GM21367 (cell line): ENCODE results near the gene S100A8.
"Not testable (repeated sequence)": the region's sequence is repeated elsewhere in the genome, so short reads cannot be mapped to it uniquely, and the experiment has no call there.

ENCODE experiments used
- ATAC-seq: cut with Tn5 transposase; IDR thresholded peaks from one replicate; pipeline ENCODE4 v1.9.1; 2021; ENCODE audit not compliant: unreplicated experiment

Gene S100A8

DNA sequence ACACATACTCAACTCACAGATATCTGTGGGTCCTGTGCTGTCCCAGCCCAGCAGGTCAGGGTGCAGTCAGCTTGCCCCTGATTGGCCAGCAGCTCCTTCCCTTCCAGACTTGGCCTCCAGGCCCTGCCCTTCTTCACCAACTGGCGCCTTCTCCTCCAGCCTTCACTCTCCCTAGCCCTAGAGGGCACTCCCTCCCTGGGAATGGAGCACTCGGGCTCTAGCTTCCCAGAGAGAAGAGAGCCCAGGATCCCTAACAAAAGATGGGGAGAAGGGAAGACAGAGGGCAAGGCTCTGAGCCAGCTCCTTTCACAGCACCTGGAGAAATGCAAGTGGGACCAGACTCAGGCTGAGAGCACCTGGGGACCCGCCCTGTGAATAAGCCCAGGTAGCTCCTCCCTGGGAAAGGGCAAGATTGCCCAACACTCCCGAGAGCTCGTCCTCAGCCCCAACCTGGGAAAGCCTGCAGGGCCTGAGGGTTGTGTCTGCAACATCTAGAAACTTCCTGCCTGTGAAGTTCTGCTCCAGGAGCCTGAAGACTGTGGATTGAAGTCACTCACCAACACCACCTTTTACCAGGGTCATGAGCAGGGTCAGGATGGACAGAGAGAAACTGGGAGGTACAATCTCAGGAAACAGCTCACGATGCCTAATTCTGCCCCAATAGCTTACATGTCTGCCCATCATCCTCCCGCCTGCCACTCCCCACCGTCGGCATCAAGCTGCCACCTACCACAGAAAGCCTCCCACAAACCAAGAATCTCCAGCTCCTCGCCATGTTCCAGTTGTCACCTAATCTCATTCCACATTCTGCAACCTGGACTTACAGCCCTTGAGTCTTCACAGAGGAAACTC is 42.1 kb downstream of the S100A8 start, which contains the start of gene PGLYRP4:
Gene PGLYRP4, minus strand, starts transcription at position 331 of the 852 bp plus-strand sequence. CDS start 909 bp downstream, outside the sequence.
- no peak for ATAC-seq

DNA sequence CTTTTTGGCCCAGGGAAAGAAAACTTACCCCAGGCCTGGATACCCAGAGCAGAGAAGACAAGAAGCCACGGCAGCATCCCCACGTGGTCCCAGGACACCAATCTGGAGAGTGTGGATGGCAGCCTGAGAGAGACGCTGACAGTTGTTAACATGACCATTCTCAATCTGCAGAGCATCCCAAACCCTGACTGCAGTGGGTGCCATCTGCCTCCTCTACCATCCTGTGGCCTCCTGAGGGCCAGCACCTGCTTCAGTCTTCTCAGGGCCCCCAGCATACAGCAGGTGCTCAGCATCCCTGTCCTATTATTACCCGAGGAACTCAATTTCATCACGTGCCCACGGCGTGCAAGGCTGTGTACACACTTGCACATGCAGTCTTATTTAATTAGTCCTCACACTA is 43.0 kb downstream of the S100A8 start:
- no peak for ATAC-seq

- not testable (repeated sequence) for ATAC-seq
These were observed 43.8 kb downstream of the S100A8 start for GRCh38 chr1:153347049-153347448.

- no peak for ATAC-seq
These were observed 44.7 kb downstream of the S100A8 start for GRCh38 chr1:153346077-153346723.

DNA sequence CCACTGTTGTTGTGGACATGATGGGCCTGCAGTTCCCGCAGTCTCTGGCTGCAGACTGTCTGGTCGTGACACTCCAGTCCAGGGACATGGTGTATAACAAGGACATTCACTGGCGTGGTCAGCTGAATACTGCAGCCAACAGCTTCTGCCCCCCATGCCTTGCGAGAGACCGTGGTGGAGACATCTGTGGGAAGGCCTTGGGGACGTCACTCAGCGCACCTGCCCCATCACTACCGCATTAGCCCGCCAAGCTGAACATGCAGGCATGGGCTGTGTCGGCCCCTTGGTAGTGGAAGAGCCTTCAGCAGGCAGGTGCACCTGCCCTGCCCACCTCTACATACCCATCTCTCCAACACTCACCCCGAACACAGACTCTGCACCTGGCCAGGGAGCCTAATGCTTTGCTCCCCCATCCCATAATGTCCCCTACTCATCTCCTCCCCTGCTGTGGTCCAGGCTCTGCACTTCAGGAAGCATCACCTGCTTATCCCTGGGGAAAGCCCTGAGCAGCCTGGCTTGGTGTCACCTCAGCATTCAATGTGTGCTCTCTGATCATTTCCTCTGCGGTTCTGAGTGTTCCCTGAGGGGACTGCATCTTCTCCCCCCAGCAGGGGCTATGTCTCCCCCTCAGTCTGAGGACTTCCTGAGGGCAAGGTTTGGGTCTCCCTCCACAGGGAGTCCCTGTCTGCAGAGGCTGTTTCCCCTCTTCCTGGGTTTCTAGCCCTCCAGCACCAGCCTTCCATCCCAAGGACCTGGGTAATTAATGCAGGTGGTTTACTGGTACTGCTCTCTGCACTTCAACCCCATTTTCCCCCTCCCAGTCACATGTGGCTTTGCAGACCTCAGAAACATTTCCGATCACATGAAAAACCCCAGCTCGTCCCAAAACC is 45.4 kb downstream of the S100A8 start:
- no peak for ATAC-seq

- no peak for ATAC-seq
These were observed 46.2 kb downstream of the S100A8 start for GRCh38 chr1:153344718-153345025.

DNA sequence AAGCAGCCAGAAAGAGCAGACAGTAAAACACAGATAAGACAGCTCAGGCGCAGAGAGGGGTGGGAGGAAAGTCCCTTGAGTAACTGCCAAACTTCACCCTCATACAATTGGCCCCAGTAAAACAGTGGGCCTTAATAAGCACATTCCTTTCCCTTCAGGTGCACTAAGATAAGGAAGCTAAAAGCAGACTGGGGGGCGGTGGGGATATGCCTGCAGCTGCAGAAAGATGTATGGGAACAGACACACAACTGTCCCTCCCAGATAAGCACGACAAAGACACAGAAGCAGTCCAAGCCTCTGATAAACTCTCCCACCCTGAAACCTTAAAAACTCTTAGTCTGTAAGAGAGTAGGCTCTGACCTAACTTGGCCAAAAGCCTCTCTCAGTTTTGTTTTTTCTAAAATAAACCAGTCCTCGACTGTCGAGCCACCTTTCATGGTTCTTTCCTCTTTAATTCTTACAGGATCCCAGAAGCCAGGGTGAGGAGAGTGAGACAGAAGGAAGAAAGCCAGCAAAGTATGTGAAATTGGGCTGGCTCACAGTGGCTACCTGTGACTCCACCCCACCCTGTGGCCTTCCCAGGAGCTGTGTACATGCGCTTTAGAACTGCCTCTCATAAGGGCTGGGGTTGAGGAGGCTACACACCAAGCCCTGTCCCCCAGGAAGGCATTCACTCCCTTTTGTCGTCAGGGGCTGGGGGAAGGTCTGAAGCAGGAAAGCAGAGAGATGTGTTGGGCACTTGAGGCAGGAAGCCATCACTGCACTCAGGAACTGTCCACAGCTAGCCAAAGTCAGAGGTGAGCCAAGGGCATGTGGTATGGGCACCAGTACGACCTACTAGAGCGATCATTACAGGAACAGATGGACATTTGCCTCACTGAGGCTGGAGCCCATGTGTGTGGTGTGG is 46.8 kb downstream of the S100A8 start:
- ATAC-seq = no peak

- ATAC-seq = no peak
These were observed 47.7 kb downstream of the S100A8 start for GRCh38 chr1:153343040-153343681.

GRCh38 chr1:153342178-153342577 is 48.7 kb downstream of the S100A8 start:
- no peak for ATAC-seq

DNA sequence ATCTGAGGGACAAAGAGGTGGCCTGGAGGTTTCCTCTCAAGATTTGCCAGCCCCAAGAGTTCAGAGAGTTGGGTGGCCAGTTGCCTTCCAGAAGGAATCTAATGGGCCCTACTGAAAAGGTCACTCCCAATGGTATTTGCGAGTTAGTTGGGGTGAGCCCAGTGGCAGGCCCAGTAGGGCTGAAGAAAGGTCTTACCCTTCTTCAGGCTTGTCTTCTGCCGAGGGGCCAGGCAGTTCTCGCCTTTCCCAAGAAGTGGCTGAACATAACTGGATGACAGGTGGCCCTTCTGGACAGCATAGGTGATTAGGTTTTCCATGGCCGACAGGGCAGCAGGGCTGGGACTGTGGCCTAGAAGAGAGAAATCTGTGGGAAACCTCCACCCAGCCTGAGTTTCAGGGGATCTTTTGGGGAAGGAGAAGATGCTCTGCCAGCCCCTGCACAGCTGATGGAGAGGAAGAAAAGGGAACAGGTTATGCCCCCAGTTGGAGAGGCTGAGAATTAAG is 49.4 kb downstream of the S100A8 start:
- ATAC-seq = no peak

DNA sequence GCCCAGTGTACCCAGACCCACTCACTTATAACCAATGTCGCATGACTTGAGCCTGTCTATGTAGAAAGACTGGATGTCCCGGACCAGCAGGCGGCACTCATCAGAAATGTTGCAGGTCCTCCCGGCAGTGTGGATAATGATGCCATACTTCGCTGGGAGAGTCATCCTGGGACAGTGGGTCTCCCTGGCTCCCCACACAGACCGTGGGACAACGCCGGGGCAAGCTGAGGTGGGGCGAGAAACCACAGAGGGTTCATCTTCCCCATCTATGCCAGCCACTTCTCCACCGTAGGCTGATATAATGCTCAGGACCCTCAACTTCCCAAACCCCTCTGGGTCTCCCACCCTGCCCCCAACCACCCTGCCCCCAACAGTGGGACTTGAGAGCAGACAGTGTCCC is 50.5 kb downstream of the S100A8 start:
- no peak for ATAC-seq
